Stimulated activated CD4-positive, alpha-beta T cell treated with anti-CD3 and anti-CD28 coated beads, Interleukin-15, amount 100 ng/mL, for 1 hour (primary cell): ENCODE data around the gene ZBTB20.
A peak's percentile ranks its signal among the peaks of the same experiment; 100 is the strongest.
"Not testable (repeated sequence)": the region's sequence is repeated elsewhere in the genome, so short reads cannot be mapped to it uniquely, and the experiment has no call there.

Experiments
- DNase-seq, 2 donors: peaks; one replicate each; pipeline ENCODE4 v3.0.0-alpha.2; 2020; ENCODE audit warnings: low read depth in 1 of 2, low spot score in 1 of 2

The ZBTB20 gene

DNA sequence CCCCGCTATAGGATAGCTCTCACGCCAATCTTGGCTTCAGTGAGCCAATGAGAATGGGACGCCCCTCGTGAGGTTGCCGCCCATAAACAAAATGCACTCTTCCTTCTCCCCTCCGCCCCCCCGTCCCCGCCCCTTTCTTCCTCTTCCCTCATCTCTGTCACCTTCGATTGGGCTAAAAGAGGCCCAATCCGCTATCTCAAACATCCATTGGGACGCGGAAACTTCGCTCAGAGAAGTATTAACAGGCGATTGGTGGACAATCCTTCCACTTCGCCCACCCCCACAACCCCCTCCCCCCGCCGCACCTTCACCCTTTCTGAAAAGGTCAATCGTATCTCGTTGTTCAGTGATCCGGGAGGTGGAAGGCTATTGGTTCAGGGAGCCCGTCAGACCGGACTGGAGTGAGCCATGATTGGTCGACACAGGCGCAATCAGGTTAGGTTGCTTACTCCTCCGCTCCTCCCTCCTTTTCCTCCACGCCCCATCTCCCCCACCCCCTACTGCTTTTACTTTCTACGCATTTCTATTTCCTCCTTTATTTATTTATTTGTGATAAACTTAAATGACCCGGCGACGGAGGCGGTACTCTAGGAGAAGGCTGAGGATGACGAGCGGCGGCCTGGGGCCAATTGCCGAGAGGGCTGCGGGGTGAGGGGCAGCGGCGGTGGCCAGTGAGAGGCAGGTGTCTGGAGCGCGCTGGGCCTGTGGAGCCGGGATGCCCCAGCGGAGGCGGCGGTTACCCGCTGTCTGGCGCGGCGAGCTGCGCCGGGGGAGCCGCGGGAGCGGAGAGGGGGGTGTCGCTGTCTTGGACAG is 447 bp upstream of the ZBTB20 start:
- DNase-seq: peak; percentile 80 to 90

DNA sequence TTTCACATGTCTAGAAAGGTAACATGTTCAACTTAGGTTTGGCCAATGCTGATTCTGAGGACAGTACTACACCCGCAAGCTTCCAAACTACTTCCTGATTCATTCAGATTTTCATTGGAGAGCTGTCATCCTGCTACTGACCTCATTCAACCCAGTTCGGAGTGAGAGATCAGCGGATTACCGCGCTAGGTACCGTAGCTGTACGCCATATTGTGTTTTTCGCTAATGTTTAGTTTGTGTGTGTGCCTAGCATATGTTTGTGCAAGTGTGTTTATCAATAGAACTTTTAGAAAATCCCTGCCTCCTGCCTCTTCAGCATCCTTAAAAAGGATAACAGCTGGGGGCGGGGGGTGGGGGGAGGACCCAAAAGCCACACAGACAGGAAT is 1.1 kb downstream of the ZBTB20 start:
- peak; percentile 3 to 7 for DNase-seq

DNA sequence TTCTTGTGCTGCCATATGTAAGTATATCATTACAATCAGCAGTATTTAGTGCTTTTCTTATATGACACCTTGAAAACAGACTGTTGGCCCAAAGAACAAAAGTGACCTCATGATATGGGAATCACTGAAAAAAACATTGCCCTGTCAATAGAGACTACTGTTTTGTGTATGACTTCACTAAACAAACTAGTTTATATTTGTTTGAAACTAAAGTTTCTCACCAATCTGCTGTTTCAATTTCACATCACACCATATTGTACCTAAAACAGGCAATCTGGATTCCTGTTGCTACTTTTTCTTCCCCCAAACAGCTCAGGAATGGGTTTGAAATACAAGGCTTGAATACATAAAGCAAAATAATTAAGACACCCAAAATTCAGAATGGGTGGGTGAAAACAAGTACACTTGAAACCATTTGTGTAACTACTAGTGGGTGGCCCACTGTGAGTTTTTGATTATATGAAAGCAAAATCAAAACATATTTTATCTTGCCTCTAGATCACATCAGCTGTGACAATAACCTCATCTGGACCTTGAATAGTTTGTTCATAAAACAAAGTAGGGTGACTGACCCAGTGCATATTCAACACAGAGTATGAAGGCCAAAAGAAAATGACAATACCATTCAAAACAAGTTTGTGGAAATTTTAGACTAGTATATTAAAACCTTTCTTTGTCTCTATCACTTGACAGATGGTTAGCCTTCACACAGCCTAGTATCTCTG is 5.9 kb downstream of the ZBTB20 start:
- no peak for DNase-seq

DNA sequence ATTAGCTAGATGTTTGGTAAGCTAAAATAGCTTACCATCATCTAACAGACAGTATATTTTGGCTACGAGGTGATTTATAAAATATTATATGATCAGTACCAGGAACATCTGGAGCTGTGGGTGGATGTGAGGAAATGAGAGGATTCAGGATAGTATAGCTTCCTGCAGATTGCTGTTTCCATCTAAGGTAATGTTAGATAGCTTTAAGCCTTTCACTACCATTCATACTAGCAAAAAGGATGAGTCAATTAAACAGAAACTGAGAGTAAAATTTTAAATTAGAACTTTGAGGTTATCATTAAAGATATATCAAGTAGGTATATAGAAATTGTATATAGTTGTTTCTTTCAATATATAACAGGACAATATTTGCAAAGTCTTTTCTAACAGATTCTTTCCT is 8.0 kb downstream of the ZBTB20 start:
- no peak for DNase-seq

DNA sequence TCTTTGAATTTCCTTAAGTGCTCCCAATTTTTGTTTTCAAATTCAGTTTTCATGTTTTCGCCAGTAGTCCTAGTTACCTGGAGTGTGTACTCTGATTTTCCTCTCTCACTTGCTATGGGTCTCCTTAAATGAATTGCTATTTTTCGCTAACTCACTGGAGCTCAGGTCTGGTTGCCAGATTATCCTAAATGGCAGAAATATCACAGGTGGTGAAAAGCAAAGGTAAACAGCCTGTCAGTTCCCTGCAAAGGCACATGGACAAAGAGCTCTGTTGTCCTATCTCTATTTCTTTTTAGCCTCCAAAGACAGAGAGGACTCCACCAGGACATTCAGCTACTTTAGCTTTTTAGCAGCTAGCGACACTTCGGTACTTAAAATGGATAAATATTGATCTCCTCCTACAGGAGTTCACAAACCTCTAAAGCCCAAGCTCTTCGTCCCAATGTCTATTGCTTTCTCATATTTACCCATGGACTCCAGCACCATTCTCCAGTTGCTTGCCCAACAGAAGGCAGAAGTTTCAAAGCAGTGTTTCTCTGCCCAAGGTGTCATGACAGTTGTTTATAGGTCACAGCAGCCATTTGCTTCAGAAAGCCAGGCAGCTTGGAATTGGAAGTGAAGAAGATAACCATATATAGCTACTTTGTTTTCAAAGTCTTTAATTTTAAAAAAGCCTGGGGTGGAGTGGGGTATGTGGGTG is 12.3 kb downstream of the ZBTB20 start:
- no peak for DNase-seq

DNA sequence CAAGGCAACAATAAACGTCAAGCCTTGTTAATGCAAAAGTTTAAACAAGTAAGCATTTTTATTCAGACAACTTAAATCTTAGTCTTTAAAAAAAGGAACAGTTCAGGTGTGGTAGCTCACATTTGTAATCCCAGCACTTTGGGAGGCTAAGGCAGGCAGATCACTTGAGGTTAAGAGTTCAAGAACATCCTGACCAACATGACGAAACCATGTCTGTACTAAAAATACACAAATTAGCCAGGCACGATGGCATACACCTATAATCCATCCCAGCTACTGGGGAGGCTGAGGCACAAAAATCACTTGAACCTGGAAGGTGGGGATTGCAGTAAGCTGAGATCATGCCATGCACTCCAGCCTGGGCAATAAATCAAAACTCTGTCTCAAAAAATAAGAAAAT is 19.9 kb downstream of the ZBTB20 start:
- no peak for DNase-seq

DNA sequence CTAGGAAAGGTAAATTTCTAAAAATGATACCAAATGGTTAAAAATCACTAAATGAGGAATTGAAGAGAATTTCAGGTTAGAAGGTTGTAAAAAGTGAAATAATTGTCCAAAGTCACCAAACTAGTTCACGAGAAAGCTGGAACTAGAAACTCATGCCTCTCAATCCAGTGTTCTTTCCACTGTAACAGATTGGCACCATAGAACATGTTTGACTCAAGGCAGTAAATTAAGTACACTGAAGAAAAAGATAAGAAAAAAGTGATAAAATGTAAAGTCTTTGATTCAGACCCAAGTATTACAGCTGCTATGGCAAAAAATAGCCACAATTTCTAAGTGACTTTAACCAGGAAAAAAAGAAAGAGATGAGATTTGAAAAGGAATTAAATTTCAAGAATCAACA is 26.5 kb downstream of the ZBTB20 start:
- DNase-seq: no peak

DNA sequence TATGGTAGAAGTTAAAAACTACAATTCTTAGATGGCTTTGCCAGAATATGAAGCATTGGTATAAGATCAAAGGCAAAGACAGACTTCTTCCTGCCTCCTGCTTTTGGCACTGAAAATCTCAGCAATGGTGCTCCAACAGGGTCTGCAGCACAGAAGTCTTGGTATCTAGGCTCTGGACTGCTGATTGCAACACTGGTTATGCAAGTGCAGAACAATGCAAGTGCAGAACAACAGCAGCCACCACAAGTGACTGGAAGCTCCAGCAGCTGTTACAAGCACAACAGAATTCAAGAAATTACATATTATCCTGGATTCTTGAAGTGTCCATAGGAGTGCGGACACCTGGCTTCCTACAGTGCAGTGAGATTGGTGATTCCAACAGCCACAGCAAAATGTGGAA is 33.7 kb downstream of the ZBTB20 start:
- DNase-seq: no peak

DNA sequence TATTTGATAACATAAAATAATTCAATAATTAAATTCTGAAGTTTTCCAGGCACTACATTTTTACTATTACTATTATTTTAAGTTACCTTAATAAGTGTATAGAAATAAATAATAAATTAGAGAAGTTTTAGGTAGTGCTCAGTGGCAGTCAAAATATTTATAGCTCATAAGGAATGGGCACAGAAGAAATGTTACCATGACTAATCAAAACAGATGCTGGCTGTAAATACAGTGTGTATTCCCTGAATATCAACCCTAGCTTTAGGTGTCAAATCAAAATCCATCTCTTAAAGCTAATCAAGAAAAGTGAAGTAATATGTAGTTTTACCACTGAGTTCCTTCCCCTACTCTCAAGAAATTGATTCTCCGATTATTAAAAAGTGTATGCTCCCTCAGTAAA is 35.5 kb downstream of the ZBTB20 start:
- no peak for DNase-seq

DNA sequence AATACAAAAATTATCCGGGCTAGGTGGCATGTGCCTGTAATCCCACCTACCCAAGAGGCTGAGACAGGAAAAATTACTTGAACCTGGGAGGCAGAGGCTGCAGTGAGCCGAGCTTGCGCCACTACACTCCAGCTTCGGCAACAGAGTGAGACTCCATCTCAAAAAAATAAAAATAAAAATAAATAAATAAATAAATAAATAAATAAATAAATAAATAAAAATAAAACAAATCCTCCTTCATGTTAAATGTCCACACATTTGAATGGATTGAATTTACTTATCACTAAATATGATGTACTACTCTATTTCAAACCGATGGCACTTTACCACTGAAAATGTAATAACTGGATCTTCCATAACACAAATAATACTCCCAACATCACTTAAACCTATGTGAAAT is 36.3 kb downstream of the ZBTB20 start:
- no peak for DNase-seq

DNA sequence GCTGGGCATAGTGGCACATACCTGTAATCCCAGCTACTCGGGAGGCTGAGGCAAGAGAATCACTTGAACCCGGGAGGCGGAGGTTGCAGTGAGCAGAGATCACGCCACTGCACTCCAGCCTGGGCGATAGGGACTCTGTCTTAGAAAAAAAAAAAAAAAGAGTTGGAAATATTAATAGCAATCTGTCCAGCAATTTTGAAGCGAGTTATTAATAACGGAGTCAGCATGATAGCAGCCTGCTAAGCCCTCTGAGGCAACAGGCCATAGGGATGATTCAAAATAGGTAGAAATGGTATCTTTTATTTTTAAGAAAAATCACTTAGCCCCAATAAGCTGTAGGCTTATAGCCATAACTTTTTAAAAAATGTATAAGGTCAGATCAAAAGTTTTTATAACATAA is 37.0 kb downstream of the ZBTB20 start:
- DNase-seq: not testable (repeated sequence)

DNA sequence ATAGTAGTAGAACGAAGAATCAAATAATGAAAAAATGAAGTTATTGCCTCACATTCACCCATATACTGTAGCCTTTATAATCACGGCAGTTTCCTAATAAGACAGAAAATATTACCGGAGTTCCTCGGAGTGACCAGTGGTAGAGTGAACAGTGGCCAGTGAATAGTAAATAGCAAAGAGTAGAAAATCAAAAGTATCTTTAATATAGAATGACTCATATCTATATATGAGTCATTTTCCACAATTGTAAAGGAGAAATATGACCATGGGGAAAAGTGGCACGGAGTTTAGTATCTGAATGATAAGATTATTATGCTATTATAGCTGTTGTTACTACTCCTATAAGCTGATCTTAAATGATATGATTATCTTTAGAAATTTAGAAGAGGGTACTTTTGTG is 38.5 kb downstream of the ZBTB20 start:
- DNase-seq: no peak

DNA sequence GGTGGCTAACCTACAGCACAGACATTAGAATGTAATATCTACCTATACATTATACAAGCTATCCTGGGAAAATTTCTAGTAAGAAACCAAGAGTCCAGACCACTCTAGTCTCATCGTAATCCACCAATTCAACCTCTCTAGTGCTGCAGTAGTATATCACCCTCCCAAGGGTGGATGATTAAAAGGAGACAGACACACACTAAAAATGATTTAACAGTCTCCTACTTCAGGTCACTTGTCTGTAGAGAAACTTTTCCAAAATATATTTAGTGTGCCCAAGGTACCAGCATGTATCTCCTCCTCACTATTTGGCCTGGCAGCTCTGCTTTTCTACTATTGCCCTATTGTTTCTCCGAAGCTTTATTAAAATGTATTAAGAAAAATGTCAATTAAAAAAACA is 45.0 kb downstream of the ZBTB20 start:
- DNase-seq: no peak

DNA sequence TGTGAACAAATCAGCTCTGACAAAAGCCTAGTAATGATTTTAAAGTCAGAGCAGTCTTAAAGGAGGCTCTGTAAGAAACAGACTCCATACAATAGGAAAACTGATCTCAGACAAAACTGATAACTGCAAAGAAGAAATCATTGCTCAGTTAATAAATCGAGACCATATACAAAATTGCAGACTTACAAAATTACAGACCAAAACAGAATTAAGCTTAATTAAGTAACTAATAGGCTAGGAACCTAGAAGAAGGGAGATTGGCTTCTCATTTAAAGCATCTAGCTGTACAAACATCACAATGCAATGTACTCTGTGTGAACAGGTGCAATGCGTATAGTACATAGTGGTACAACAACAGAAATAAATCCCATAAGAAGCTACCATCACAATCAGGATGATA is 46.3 kb downstream of the ZBTB20 start:
- DNase-seq: no peak

DNA sequence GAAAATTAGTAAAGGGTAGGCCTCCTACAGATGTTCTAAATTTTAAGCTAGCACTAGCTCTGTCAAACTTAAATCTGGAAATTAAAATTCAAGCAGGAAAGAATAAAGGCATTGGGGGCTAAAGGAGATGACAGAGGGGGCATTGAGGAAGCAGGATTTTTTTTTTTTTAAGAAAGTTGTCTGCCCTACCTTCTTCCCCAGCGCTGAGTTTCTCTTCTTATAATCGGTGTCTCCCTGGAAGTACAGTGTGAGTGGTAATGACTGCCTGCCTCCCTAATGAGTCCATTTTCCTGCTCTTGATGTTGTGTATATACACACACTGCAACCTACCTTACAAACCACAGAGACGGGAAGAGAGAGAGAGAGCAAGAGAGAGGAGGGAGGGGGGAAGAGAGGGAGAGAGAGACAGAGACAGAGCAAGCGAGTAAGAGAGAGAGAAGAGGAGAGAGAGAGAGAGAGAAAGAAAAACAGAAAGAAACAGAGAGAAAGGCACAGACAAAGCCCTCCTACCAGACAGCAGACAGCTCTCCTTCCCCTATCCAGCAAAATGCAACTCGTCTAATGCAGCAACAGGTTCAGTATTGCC is 47.0 kb downstream of the ZBTB20 start:
- no peak for DNase-seq

DNA sequence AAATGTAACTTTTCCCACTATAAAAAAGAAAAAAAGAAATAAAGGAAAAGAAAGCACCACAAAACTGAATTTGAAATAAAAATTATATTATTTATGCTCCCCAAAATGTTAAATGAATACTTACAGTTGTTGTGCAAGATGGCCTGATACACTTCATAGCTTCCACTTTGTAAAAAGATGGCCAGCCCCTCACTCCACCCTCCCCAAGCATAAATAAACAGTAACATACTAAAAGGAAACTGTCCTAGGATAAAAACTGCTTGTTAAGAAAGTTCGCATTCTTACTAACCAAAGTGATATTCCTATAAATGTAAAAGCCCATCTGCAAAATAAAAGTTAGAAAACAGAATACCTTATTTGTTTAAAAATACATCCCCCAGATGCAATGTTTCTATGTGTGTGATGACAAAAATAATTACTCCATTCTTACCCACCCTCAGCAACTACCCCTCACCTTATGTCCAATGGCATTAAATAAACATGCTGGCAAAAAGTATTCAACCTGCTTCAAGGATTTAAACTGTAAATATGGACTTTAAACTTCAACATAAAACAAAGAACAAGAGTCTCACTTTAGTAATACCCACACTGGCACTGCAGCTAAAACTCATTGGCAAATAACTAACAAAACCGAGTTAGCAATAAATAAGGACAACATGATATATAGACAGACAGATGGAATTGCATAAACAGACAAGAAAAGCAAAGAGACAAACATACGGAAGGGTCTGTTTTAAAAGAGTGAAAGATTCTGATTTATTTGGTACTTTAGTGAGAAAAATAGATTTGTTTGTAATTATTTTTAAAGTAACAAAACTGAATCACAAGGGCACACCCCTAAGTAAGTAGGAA is 47.7 kb downstream of the ZBTB20 start:
- no peak for DNase-seq

DNA sequence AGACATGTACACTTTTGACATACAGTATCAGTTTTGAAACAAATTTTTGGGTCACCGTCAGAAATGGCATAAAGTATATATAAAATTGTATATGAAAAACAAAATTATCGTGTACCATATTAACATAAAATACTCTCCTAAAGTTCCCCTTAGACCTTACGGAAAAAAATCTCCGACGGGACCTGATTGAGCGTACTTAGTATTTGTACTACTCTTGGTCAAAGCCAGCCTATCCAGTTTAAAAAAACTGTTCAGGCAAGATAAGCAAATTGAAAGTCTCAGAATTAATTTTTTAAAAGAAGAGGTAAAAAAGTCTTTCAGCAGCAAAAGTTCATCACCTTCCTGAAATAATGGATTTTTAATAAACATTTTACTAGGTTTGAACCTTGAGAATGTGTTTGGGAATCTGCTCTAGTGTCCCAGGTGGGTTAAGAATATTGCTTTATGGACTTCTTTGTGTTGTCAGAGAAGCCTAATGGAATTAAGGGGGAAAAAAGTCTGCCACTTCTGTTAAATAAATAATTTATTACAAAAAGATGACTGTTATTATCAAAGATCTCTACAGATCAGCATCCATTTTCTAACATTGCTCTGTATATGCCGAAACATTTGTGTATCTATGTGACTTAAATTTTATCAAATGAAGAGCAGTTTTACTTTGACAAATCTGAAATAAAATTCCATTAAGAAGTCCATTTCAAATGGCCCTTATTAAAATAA is 48.6 kb downstream of the ZBTB20 start:
- no peak for DNase-seq

DNA sequence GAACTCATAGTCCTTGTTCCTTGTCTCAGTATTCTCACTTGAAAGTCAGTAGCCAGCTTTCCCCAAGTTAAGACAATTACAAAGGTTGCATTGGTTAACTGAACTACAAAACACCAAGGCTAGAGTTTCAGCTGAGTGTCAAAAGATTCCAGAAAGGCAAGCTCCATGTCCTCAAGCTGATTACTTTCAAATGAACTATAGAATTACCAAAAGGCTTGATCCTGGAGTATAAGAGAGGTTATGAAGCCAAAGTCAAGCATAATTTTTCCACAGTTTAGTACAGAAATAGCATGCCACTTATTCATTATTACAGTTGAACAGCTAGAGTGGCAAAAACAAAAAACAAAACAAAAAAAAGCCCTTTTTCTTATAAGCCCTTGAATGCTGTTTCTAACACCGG is 51.9 kb downstream of the ZBTB20 start:
- no peak for DNase-seq

DNA sequence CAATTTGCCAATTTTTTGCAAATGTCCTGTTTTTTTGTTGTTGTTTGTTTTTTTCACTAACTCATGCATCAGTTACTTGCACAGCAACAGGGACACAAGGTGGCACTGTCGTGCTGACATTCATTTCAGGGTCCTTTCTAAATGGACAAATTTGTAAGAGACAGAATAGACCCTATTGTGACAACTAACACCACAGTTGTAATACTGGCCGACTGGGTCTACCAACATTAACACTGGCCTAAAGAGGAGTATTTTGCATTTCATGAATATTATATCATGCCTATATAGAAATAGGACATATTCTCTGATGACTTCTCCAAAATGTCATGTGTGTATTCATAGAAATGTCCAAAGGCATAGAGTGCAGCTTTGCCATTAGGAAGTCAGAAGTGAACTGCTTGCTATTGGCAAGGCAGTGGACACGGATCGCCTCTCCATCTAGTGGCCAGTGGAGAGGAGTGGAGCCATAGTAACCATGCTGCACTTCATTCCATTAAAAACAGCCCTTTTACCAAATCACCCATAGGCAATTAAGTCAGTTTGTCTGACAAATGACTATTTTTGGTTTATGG is 54.8 kb downstream of the ZBTB20 start:
- DNase-seq: peak in 1 of 2 donors; percentile 32

DNA sequence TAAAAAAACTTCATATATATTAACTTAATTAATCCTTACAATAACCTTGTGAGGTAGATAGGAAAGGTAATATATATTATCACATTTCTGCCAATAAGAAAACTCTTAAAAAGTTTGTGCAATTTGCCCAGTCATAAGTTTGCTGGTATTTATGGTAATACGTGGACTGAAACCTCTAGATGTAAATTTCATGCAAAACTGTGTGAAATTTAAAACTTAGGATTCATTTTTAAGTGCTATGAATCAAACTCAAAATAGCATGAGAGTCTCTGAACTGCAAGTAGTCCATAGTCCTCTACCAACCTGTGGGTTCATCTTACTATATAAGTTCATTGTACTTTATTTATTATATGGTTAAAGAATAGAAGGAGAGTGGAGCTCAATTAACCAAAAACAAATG is 56.4 kb downstream of the ZBTB20 start:
- DNase-seq: no peak
